ENCODE measurements around the gene GPR31.
"Not testable (repeated sequence)": the region's sequence is repeated elsewhere in the genome, so short reads cannot be mapped to it uniquely, and the experiment has no call there.

- not testable (repeated sequence) for TF ChIP-seq CTCF (IDR thresholded peaks at IDR 0.05; ENCODE audit: extremely low read depth in 1 of 2, insufficient read depth in 1 of 2, low read depth in 1 of 2, low read length in 2 of 2); EZH2 (IDR thresholded peaks at IDR 0.05; ENCODE audit: borderline replicate concordance, low read depth, low read length, severe bottlenecking); MAX (IDR thresholded peaks at IDR 0.05; ENCODE audit: insufficient read depth, insufficient read length); POLR2AphosphoS5 (IDR thresholded peaks at IDR 0.05; ENCODE audit: insufficient read depth, low read depth, low read length)
Measured at GRCh38 chr6:167185101-167185500, 27.3 kb upstream of the GPR31 start.
